Prostate gland (tissue), 2 donors: ENCODE results near the gene RAB3B. TPM values are rescaled to one million over a fixed set of nuclear protein-coding genes. Genes with fewer than 3 reads are reported as not detected.
"Not testable (repeated sequence)": the region's sequence is repeated elsewhere in the genome, so short reads cannot be mapped to it uniquely, and the experiment has no call there.

ENCODE experiments used
- DNase-seq: peaks from one replicate; pipeline ENCODE4 v3.0.0-alpha.2; 2019; ENCODE audit warnings: low spot score
- H3K27ac ChIP-seq, 2 donors: fragments of 200-600 bp; sonication (generic); 2 replicates each; pipeline ENCODE4 v1.5.1; 2017 to 2019
- H3K27me3 ChIP-seq: fragments of 200-600 bp; sonication (generic); replicated peaks from 2 replicates; pipeline ENCODE4 v1.5.1; 2019; ENCODE audit not compliant: insufficient read depth
- H3K36me3 ChIP-seq, 2 donors: fragments of 200-600 bp; sonication (generic); 1 replicate in 1 of 2; 2 replicates in 1 of 2; pipeline versions ENCODE4 v1.5.1 to v1.8.1; 2017 to 2019
- H3K4me1 ChIP-seq: fragments of 200-600 bp; sonication (generic); replicated peaks from 2 replicates; pipeline ENCODE4 v1.5.1; 2019
- H3K4me3 ChIP-seq, 2 donors: fragments of 200-600 bp; sonication (generic); 2 replicates each; pipeline ENCODE4 v1.5.1; 2017 to 2019
- H3K9me3 ChIP-seq: fragments of 200-600 bp; sonication (generic); 2 replicates; pipeline ENCODE4 v1.5.1; 2017
- CTCF ChIP-seq, 4 experiments: fragments of 200-600 bp in 2 of 4; fragments of 450-650 bp in 2 of 4; sonication (generic) in 2 of 4; IDR thresholded peaks; 1 replicate in 3 of 4; 2 replicates in 1 of 4; pipeline ENCODE4 v1.5.1; 2016 to 2019; ENCODE audit warnings: antibody characterized with exemption in 4 of 4, mild to moderate bottlenecking in 2 of 4, moderate library complexity in 2 of 4
- POLR2A ChIP-seq: fragments of 450-650 bp; IDR thresholded peaks from one replicate; pipeline ENCODE4 v1.6.1; 2016; ENCODE audit warnings: antibody characterized with exemption, mild to moderate bottlenecking
- POLR2AphosphoS5 ChIP-seq: sonication (generic); formaldehyde crosslinking; IDR thresholded peaks from one replicate; pipeline ENCODE4 v1.6.1; 2017; ENCODE audit warnings: antibody characterized with exemption
- WGBS: methylation state at CpG from one replicate; pipeline ENCODE4 v1.1.5; 2018; 5-methylcytosine and 5-hydroxymethylcytosine counted together
- intact Hi-C: fragments of 100-400 bp; cut with DNase I; formaldehyde crosslinking; loops from one replicate; pipeline ENCODE4 v1.14.2; 2022
- total RNA-seq, 2 donors: library from RNA; depleted of rRNA; stranded (reverse); fragments of >200 nt; gene quantifications; one replicate each; pipeline ENCODE4 v1.1.0, GENCODE V29; 2016

Gene RAB3B
- total RNA-seq, 2 donors from 2014 or later: 8.5 to 23.6 TPM

GRCh38 chr1:52022133-52022532, 31.6 kb upstream of the RAB3B start:
- WGBS: 72% methylated on average over 2 of the region's 2 CpGs
- H3K36me3 ChIP-seq: peaks cover 6 to 7% of the 10 kb centered on the region in 2 donors

GRCh38 chr1:52008071-52008809, 17.7 kb upstream of the RAB3B start:
- intact Hi-C loops: no loop called here
- Histone ChIP-seq H3K27ac (no peak overlapping the region), H3K36me3 (no peaks in the 10 kb centered on the region), H3K4me1 (no peaks in the 10 kb centered on the region), H3K27me3 (no peaks in the 10 kb centered on the region), H3K4me3 (no peak overlapping the region), H3K9me3 (no peaks in the 10 kb centered on the region)
- no peak for TF ChIP-seq CTCF (IDR thresholded peaks at IDR 0.05)
- no peak for TF ChIP-seq POLR2AphosphoS5
- no peak for TF ChIP-seq POLR2A
- DNase-seq: no peak
- WGBS: 88% methylated on average over 7 of the region's 7 CpGs

More at GRCh38 chr1:52022133-52022532, 31.6 kb upstream of the RAB3B start:
- intact Hi-C loops: no loop called here
- Histone ChIP-seq H3K27me3 (no peaks in the 10 kb centered on the region), H3K27ac (no peak overlapping the region), H3K4me3 (no peak overlapping the region), H3K4me1 (no peaks in the 10 kb centered on the region), H3K9me3 (no peaks in the 10 kb centered on the region)
- DNase-seq: no peak
- no peak for TF ChIP-seq CTCF (IDR thresholded peaks at IDR 0.05)

GRCh38 chr1:52007215-52008002, 16.9 kb upstream of the RAB3B start:
- no peaks in the 10 kb centered on the region for H3K9me3 ChIP-seq
- no peak for DNase-seq
- no peaks in the 10 kb centered on the region for H3K4me1 ChIP-seq
- no peak overlapping the region for H3K4me3 ChIP-seq
- 23% methylated on average over 5 of the region's 5 CpGs for WGBS
- H3K27ac ChIP-seq: no peak overlapping the region
- H3K27me3 ChIP-seq: no peaks in the 10 kb centered on the region
- no peaks in the 10 kb centered on the region for H3K36me3 ChIP-seq
- intact Hi-C loops: no loop called here
- TF ChIP-seq CTCF (IDR thresholded peaks at IDR 0.05): no peak
- no peak for TF ChIP-seq POLR2AphosphoS5
- no peak for TF ChIP-seq POLR2A

- intact Hi-C loops, H3K4me1 ChIP-seq, H3K27me3 ChIP-seq, H3K27ac ChIP-seq, H3K36me3 ChIP-seq, H3K4me3 ChIP-seq, DNase-seq, H3K9me3 ChIP-seq: not testable (repeated sequence)
- WGBS: 48% methylated on average over 5 of the region's 5 CpGs
Measured at GRCh38 chr1:52006081-52006553, 15.6 kb upstream of the RAB3B start.

- H3K27me3 ChIP-seq, H3K4me3 ChIP-seq, H3K4me1 ChIP-seq, intact Hi-C loops, H3K36me3 ChIP-seq, DNase-seq, H3K9me3 ChIP-seq, H3K27ac ChIP-seq: not testable (repeated sequence)
- WGBS: 40% methylated on average over 3 of the region's 3 CpGs
Measured at GRCh38 chr1:52005548-52005947, 15.0 kb upstream of the RAB3B start.
